HG03196 (cell line): Measurements from ENCODE around the gene GARRE1.

Experiments used
- ATAC-seq: cut with Tn5 transposase; IDR thresholded peaks from one replicate; pipeline ENCODE4 v1.9.1; 2021; ENCODE audit not compliant: unreplicated experiment

Gene GARRE1

GRCh38 chr19:34288381-34288780 lies 34.0 kb downstream of the GARRE1 start:
- no peak for ATAC-seq

GRCh38 chr19:34291235-34291634 lies 36.9 kb downstream of the GARRE1 start:
- no peak for ATAC-seq

- ATAC-seq = no peak
These were observed 40.7 kb downstream of the GARRE1 start for GRCh38 chr19:34295103-34295502.

DNA sequence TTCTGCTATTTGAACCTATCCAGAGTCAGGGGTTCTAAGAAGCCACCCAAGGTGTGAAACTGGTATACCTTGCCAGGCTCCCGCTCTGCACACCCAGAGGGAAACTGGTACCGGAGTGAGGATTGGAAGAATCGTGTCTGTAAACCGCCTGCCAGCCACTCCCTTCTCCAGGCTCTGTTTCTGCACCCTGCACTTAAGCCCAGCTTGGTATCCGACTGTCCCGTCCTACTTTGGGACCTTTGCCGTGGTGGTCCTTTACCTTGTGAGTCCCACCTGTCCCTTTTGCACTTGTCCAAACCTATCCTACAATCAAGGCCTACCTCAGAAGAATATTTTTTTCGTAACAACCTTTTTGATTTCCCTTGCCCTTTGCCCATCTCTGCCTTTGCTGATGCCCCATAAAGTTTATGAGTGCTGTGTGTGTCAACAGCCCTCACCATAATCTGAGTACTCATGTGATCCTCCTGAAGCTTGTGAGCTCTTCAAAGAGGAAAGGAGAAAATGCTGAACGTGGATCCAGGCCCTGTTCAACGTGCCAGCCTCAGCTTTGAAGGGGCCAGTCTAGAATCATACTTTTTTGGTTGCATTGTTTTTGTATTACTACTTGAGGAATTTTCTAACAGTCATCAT lies 44.7 kb downstream of the GARRE1 start:
- no peak for ATAC-seq

- no peak for ATAC-seq
These were observed 45.2 kb downstream of the GARRE1 start for GRCh38 chr19:34299576-34299975.

GRCh38 chr19:34300380-34300779 lies 46.0 kb downstream of the GARRE1 start:
- no peak for ATAC-seq

DNA sequence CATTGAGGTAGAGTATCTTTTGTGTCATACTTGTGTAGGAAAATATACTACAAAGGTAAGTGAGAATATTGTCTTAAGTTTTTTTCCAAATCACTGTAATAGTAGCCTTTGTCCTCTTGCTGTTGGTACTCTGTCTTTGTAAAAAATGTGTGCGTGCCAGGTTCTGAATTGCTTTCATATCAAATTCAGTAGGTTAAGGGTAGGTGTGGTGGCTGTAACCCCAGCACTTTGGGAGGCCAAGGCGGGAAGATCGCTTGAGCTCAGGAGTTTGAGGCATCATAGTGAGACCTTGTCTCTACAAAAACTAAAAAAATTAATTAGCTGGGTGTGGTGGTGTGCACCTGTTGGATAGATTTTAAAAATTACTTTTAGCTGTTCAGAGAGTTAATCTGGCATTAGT lies 46.6 kb downstream of the GARRE1 start:
- ATAC-seq = no peak
